Measurements from ENCODE around the gene AIPL1.
"Not testable (repeated sequence)": the region's sequence is repeated elsewhere in the genome, so short reads cannot be mapped to it uniquely, and the experiment has no call there.

AIPL1 gene, protein sequence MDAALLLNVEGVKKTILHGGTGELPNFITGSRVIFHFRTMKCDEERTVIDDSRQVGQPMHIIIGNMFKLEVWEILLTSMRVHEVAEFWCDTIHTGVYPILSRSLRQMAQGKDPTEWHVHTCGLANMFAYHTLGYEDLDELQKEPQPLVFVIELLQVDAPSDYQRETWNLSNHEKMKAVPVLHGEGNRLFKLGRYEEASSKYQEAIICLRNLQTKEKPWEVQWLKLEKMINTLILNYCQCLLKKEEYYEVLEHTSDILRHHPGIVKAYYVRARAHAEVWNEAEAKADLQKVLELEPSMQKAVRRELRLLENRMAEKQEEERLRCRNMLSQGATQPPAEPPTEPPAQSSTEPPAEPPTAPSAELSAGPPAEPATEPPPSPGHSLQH

DNA sequence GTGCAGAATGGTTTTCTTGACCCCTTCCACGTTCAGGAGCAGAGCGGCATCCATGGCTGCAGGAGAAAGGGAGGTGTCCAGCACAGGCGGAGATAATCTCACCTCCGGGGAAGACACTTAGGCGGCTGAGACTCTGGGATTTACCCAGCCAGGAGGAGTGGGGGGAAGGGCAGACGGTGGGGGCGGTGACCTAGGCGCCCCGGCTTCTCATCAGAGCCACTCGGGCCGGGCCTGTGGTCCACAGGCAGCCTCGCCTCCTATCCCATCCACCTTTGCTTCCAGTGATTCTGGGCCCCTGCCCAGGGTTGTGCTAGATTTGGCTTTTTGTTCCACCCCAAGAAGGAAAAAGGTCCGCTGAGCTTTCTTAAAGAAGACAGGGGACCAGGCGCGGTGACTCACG lies at the start of gene AIPL1:
AIPL1 (minus strand) TSS at position 71 of the 400 bp plus-strand sequence; CDS start at position 54, 17 bp downstream.
- TF ChIP-seq, protein P1, sequence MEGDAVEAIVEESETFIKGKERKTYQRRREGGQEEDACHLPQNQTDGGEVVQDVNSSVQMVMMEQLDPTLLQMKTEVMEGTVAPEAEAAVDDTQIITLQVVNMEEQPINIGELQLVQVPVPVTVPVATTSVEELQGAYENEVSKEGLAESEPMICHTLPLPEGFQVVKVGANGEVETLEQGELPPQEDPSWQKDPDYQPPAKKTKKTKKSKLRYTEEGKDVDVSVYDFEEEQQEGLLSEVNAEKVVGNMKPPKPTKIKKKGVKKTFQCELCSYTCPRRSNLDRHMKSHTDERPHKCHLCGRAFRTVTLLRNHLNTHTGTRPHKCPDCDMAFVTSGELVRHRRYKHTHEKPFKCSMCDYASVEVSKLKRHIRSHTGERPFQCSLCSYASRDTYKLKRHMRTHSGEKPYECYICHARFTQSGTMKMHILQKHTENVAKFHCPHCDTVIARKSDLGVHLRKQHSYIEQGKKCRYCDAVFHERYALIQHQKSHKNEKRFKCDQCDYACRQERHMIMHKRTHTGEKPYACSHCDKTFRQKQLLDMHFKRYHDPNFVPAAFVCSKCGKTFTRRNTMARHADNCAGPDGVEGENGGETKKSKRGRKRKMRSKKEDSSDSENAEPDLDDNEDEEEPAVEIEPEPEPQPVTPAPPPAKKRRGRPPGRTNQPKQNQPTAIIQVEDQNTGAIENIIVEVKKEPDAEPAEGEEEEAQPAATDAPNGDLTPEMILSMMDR (conservative IDR thresholded peaks at IDR 0.05; ENCODE audit: low read length) = no peak
- H3K4me3 ChIP-seq (ENCODE audit: low read length) = no peak within 1 kb of the TSS
- DNase-seq (ENCODE audit: low read depth) = no peak

DNA sequence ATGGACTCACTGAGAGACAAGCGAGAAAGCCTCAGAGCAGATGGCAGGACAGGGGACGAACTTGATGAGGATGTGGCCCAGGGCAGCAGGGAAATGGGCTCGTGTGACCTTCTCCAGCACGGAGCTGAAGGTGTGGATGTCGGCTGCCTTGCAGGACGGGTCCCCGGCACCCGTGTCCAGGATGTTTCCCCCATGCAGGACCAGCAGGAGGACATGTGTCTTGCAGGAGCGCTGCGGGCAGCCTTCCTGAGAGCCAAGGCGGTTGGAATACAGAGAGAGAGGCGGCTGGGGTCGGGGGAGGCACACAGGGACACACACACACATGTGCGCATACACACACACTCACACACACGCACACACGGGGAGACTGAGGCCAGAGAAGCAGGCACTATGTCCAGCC lies 48.6 kb upstream of the AIPL1 start:
- no peak overlapping the region for H3K4me3 ChIP-seq (ENCODE audit: low read length)
- no peak for DNase-seq (ENCODE audit: low read depth)
- TF ChIP-seq, protein P1 (conservative IDR thresholded peaks at IDR 0.05; ENCODE audit: low read length) = no peak

DNA sequence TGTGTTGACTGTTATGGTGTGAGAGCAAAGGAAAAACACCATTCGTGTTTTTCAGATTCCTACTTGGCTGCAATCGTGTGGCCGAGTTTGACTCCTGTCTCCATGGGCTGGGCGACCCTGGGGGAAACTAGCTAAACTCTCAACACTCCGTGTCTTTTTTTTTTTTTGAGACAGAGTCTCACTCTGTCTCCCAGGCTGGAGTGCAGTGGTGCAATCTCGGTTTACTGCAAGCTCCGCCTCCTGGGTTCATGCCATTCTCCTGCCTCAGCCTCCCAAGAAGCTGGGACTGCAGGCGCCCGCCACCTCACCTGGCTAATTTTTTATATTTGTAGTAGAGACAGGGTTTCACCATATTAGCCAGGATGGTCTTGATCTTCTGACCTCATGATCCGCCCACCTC lies 47.9 kb upstream of the AIPL1 start:
- H3K4me3 ChIP-seq (ENCODE audit: low read length); DNase-seq (ENCODE audit: low read depth): not testable (repeated sequence)

DNA sequence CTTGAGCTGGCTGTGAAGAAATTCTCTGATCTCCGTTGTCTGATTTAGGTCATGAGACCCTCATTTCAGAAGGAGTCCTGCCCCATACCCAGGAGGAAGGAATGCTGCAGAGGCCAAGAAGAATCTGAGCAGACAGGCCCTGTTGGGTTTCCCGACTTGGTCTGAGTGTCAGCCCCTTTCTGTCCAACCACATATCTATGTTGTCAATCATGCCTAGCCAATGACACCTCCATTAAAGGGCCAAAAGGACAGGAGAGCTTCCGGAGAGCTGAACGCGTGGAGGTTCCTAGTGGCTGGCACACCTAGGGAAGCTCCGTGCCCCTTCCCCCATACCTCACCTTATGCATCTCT lies 47.2 kb upstream of the AIPL1 start:
- no peak overlapping the region for H3K4me3 ChIP-seq (ENCODE audit: low read length)
- DNase-seq (ENCODE audit: low read depth) = no peak
- TF ChIP-seq, protein P1 (conservative IDR thresholded peaks at IDR 0.05; ENCODE audit: low read length) = no peak

DNA sequence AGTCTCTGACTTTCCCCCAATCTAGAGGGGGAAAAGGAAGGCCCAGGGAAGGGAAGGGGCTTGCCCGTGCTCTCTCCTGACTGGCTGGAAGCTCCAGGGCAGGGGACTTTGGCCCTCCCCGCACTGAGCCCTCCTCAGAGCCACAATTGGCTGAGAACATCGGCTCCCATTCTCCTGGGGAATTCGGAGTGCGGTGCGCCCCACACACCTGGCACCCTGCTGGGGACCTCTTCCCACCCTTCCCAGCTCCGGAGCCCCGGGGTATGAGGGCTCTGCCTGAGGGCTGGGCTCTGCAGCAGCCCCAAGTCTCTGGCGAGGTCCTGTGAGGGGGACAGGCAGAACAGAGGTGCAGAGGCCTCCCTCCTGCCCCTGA lies 45.4 kb upstream of the AIPL1 start:
- no peak for DNase-seq (ENCODE audit: low read depth)
- TF ChIP-seq, protein P1 (conservative IDR thresholded peaks at IDR 0.05; ENCODE audit: low read length) = no peak
- H3K4me3 ChIP-seq (ENCODE audit: low read length) = no peak overlapping the region

DNA sequence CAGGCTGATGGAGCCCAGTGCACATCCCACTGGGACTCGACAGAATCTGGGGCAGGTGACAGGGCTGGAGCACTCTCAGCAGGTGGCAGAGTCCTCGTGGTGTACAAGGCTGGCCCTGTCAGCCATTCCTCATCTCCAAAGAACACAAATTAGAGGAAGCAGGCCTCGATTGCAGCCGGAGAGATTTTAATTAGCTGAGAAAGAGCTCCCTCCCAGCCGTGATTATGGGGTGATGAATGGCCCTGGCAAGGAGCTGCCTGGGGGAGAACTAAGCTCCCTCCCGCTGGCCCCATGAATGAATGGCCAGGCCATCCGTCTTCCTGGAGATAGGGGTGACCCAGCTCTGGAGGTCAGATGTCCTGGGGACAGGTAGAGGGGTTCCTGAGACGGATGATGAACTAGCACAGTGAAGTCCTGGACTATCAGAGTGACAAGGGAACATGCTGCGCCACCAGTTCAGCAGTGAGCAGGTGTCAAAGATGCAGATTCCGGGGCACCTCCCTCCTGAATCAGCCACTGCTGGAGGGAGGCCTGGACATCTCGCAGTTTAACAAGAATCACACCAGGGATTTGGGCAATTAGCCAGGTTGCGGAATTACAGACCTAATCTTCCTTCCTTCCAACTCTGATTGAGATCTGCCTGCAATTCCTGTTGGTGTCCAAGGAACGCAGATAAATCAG lies 44.8 kb upstream of the AIPL1 start:
- TF ChIP-seq, protein P1 (conservative IDR thresholded peaks at IDR 0.05; ENCODE audit: low read length) = no peak
- no peak overlapping the region for H3K4me3 ChIP-seq (ENCODE audit: low read length)
- no peak for DNase-seq (ENCODE audit: low read depth)

DNA sequence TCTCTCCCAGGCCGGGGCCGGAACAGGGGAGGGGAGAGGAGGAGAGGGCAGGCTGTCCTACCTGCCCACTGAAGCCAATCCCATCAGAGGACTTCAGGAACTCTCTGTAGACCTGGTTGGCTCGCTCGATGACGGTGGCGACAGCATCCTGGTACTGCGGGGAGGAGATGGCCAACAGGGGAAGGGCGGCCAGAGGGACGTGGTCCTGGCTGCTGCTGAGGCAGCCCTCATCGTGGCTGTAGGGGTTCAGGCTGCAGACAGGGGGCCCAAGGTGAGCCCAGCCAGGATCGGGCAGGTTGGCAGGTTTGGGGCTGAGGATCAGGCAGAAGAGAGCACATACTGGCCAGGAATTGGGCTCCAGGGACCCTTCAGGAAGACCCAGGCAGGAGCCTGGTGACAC lies 43.6 kb upstream of the AIPL1 start:
- no peak for DNase-seq (ENCODE audit: low read depth)
- H3K4me3 ChIP-seq (ENCODE audit: low read length) = no peak overlapping the region
- TF ChIP-seq, protein P1 (conservative IDR thresholded peaks at IDR 0.05; ENCODE audit: low read length) = no peak

All from AG10803 (cell line).